Ramos (cell line): ENCODE results near the gene DPAGT1.

Experiments used
- in situ Hi-C: fragments of 300-500 bp; cut with MboI; formaldehyde crosslinking; loops from one replicate; pipeline ENCODE4 v1.14.3; 2022; ENCODE audit warnings: low sequenced_read_pairs; ENCODE audit not compliant: unreplicated experiment

DPAGT1 gene

GRCh38 chr11:119095066-119095880 is 6.4 kb downstream of the DPAGT1 start:
- in situ Hi-C loops = no loop called here

- in situ Hi-C loops = no loop called here
Measured at GRCh38 chr11:119094816-119095065, 6.9 kb downstream of the DPAGT1 start.

GRCh38 chr11:119093942-119094815 is 7.5 kb downstream of the DPAGT1 start:
- in situ Hi-C loops = no loop called here

- in situ Hi-C loops = no loop called here
Measured at GRCh38 chr11:119092880-119093842, 8.5 kb downstream of the DPAGT1 start.

GRCh38 chr11:119091966-119092879 is 9.4 kb downstream of the DPAGT1 start:
- in situ Hi-C loops = no loop called here

- in situ Hi-C loops = no loop called here
Measured at GRCh38 chr11:119091178-119091577, 10.5 kb downstream of the DPAGT1 start.

GRCh38 chr11:119089319-119089718 is 12.3 kb downstream of the DPAGT1 start:
- in situ Hi-C loops = no loop called here

GRCh38 chr11:119088406-119088805 is 13.2 kb downstream of the DPAGT1 start:
- in situ Hi-C loops = no loop called here

GRCh38 chr11:119087747-119088241 is 13.9 kb downstream of the DPAGT1 start:
- in situ Hi-C loops = no loop called here

GRCh38 chr11:119087123-119087522 is 14.5 kb downstream of the DPAGT1 start:
- in situ Hi-C loops = no loop called here

GRCh38 chr11:119085437-119085847 is 16.2 kb downstream of the DPAGT1 start:
- in situ Hi-C loops = no loop called here

- in situ Hi-C loops = no loop called here
Measured at GRCh38 chr11:119084663-119085436, 16.8 kb downstream of the DPAGT1 start, which contains the start of gene HMBS. HMBS (plus strand) TSS chr11:119084881; CDS start chr11:119085034, 153 bp downstream.

- in situ Hi-C loops = no loop called here
Measured at GRCh38 chr11:119081682-119082260, 19.9 kb downstream of the DPAGT1 start.

GRCh38 chr11:119078675-119079420 is 22.8 kb downstream of the DPAGT1 start:
- in situ Hi-C loops = no loop called here

- in situ Hi-C loops = no loop called here
Measured at GRCh38 chr11:119077839-119078238, 23.8 kb downstream of the DPAGT1 start.

GRCh38 chr11:119067371-119068222 is 34.1 kb downstream of the DPAGT1 start, which contains the start of gene VPS11:
VPS11 (plus strand) TSS chr11:119067818; CDS start chr11:119067824, 6 bp downstream.
- in situ Hi-C loops = no loop called here
